Measurements from ENCODE around the gene C16orf74.

The C16orf74 gene

DNA sequence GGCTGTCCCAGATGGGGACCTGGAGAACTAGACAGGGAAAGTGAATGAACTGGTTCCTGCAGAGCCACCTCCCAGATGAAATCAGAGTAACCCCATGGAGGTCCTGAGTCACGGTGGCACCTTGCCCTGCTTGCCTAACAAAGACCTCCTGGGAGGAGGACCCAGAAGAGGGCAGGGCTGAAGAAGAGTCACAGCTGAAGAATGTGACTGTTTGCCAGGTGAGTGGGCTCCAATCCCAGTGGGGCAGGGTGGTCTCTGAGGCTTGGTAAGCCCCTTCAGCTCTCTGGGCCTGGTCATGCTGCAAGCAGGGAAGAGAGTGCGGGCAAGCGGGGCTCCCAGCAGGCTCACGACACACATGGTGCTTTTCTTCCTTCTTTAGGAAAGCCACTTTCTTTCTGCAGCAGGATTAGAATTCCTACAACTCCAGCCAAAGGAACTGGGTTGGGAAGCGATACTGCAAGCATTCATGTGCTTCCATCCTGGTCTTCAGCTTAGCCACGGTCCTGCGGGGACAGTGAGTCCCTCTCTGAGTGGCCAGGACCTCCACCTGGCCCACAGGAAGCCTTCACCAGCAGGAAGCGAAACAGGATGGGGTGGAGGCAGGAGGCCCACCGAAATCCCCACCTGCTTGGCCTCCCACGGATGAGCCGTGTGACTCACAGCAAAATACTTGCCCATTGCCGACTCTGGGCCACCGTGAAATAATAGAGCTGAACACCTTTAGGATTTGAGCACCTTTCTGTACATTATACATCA lies 4.3 kb downstream of the C16orf74 start:
- DNase-seq = no peak

DNA sequence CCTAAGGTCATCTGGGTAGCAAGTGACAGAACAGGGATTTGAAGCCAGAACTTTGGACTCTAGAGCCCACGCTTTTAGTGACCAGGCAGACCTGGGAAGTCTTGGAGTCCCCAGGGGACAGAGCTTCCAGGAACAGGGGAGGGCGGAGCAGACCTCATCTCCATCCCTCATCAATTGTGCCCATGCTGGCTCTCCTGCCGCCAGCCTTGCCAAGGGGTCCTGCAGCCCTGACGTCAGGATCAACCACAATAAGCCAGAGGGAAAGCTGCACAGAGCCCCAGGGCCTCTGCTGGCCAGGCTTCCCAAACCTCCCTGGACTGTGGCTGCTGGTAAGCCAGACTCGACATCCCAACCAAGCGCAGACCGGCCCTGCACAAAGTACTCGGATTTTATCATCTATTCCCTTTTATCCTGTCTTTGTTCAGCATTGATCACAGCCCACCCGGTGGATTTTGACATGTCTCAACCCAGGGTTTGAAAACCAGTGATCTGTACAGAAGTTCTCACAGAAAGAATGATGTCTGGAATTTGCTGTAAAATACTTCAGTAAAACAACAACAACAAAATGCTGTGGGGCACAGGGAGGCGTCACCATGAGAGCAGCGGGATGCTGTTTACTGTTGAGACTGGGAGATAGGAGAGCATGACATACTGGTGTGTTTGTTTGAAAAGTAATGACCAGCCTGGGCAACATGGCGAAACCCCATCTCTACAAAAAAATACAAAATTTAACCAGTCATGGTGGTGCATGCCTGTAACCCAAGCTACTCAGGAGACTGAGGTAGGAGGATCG lies 11.8 kb downstream of the C16orf74 start:
- no peak for DNase-seq

DNA sequence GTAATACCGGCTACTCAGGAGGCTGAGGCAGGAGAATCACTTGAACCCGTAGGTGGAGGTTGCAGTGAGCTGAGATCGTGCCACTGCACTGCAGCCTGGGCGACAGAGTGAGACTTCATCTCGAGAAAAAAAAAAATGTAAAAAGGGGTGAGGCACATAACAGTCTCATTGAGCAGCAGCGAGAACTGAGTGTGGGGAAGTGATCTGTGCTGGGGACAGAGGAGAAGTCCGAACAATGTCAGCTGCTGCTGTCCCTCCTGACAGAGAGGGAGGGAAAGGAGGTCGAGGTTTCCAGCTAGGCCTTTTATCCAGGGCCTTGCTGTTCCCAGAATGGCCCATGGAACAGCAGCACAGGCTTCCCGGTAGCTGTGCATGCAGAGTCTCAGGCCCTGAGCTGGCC lies 14.0 kb downstream of the C16orf74 start:
- no peak for DNase-seq

DNA sequence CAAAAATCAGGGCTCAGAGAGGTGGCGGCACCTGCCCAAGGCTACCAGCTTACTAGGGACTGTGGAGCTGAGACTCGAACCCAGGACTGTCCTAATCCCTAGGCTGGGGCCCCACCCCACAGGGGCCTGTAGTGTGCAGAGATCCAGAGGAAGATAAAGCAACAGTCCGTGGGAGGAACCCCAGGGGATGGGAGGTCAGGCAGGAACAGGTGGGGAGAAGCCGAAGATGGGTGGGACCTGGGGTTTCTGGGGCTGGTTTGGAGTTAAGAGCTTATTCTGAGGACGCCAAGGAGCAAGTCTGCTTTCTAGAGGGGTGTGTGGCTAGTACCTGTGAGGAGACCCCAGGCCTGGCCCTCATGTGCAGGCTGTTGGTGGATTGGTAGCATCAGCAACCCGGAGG lies 14.9 kb downstream of the C16orf74 start:
- no peak for DNase-seq

DNA sequence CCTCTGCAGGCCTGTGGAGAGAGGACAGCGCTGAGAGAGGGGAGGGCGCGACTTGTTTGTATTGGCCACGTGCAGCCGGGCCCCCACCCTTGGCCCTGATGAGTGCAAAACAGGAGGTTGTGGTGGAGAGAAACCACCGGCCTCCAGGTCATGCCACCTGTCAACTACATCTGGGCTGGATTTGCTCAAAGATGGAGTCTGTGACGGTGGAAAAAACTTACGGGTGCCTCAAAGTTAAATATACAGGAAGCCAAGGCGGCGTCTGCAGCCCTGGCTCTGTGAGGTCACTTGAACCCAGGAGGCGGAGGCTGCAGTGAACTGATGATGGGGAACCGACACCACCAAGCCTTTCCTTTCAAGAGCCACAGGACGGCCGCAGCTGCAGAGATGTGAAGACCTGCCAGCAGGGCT lies 15.7 kb downstream of the C16orf74 start:
- DNase-seq = no peak

DNA sequence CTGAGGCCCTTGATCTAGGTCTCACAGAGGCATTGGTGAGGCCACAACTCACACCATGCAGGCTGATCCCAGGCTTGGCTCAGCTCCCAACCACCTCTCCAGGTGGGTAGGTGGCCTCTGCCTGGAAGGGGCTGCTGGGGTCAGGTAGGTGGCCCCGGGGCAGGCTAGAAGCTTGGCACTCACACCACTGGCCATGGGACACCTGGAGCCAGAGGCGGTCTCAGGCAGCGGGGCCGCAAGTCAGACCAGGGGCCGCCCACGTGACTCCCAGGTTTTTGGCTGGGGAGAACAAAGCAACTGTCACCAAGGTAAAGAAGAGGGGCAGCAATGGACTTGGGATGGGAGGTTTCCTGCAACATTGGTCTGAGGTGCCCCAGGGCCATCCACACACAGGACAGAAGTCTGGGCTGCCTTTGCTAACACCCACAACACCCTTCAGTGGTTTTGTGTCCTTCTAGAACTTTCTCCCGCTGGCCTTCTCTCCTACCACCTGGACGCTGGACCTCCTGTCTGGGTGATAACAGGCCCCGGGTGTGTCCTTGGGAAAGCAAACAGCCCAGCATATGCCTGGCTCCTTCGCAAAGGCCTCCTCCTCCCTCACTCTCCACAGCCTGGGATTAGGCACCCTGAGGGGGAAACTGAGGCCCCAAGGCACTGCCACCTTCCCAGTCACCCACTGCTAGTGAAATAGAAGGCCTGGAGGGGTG lies 16.4 kb downstream of the C16orf74 start:
- no peak for DNase-seq

DNA sequence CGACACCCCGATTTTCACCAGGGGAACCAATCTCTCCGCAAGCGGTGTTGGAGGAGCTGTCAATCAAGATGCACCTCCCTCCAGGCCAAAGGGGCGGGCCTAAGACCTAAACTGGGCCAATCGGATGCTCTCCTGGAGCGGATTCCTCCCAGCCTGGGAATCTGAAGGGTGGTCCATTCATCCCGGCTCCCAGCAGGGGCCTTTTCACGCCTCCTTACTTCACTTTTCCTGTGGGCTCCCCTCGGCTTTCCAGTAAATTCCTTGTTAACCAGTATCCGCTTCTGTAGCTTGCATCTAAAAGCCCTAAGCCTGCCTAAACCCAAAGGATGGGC lies 17.1 kb downstream of the C16orf74 start:
- no peak for DNase-seq

DNA sequence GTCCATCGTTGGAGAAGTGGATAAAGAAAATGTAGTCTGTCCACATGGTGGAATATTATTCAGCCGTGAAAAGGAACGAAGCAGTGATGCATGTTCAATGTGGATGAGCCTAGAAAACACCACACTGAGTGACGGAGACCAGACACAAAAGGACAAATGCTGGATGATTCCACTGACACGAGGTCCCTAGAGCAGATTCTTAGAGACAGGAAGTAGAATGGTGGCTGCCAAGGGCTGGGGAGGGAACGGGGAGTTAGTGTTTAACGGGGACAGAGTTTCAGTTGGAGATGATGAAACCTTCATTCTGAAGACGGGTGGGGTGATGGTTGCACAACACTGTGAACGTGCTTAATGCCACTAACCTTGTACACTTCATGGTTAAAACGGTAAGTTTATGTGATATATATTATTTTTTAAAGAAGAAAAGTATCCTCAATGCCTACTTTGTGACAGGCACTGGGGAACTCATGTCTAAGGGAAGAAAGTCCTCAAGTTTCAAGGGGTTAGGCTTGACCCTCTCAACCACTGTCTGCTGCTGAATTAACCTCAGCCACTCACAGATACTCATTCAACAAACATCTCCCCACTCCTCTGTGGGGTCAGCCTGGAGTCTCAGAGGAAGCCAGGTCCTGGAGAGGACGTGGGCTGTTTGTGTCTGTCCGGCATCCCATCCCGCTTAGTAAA lies 17.6 kb downstream of the C16orf74 start:
- DNase-seq = no peak

DNA sequence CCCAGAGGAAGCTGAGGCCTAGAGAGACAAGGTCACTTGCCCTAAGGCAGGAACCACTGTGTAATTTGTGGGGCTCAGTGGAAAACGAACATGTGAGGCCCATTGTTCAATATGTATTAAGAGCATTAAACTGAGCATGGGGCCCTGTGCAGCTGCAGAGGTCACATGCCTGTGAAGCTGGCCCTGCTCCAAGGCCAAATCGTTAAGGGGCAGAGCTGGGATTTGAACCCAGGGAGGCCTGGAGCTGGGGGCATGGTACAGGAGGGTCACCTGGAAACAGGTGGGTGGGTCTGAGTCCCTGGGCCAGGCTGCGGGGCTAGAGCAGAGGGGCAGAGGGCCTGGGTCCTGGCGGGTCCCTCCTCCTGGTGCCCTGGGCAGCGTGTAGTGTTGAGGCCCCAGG lies 19.7 kb downstream of the C16orf74 start:
- peak; percentile 19 for DNase-seq

DNA sequence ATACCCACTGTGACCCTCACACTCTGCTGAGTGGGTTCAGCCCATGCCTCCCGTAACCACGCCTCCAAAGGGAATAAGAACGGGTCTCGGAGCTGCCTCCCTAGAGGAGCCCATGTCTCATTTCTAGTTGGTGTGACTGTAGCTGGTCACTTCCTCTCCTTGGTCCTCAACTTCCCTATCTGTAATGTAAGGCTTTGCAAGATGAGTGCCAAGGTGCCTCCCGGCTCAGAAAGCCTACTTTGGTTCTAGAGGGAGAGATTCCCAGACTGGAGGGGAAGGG lies 20.8 kb downstream of the C16orf74 start:
- no peak for DNase-seq

DNA sequence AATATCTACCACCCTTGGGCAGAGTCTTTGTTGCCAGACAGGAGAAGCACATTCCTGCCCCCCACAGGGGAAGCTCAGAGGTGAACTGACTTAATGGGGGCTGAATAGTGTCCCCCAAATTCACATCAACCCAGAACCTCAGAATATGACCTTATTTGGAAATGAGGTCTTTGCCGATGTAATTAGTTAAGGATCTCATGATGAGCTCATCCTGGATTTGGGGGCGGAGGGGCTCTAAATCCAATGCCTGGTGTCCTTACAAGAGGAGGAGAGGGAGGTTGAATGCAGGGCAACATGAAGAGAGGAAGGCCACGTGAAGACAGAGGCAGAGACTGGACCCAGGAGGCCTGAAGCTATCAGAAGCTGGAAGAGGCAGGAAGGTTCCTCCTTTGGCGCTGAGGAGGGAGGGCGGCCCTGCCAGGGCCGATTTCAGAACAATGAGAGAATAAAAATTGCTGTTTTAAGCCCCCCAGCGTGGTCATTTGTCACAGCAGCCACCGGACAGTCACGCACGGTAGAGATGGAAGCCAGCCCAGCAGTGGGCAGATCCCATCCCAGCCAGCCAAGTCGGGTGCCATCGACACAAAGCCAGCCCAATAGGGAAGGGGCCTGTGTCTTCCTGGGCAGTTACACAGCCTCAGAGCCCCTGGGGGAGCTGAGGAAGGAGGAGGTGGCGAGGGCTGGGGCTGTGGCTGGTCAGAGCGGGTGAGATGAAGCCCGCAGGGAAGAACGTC lies 21.3 kb downstream of the C16orf74 start:
- no peak for DNase-seq

DNA sequence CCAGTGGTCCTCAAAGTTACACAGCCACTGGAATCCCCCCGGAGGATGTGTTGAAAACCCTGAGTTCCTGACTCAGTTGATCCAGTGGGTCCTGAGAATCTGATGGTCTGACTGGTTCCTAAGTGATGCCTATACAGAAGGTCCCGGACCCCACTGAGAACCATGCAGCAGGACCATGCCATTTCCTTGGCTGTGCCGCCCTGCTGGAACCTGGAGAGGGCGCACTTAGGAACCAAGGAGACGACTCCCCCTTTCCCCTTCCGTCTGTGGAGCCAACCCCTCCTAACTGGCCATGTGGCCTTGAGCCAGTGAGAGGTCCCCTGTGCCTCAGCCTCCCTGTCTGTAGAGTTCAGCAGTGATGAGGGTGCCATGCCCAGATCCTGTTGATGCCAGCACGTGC lies 22.0 kb downstream of the C16orf74 start:
- DNase-seq = no peak

DNA sequence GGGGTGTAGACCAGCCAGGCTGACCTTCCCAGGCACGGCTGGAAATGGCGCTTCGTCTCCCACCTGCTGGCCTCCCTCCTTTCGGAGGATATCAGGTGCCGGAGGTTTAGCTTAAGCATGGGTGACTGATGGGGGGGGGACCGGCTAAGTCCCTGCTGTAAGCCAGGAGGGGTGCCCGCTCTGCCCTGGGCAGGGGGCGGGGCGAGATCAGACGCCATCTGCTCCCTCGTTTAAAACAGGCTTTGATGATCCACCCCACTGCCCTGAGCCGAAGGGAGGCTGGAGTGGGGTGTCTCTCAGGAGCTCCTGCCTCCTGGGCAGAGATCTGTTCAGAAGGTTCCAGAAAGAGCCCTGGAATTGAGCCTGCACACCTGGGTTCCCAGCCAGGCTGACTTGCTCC lies 26.0 kb downstream of the C16orf74 start:
- no peak for DNase-seq

DNA sequence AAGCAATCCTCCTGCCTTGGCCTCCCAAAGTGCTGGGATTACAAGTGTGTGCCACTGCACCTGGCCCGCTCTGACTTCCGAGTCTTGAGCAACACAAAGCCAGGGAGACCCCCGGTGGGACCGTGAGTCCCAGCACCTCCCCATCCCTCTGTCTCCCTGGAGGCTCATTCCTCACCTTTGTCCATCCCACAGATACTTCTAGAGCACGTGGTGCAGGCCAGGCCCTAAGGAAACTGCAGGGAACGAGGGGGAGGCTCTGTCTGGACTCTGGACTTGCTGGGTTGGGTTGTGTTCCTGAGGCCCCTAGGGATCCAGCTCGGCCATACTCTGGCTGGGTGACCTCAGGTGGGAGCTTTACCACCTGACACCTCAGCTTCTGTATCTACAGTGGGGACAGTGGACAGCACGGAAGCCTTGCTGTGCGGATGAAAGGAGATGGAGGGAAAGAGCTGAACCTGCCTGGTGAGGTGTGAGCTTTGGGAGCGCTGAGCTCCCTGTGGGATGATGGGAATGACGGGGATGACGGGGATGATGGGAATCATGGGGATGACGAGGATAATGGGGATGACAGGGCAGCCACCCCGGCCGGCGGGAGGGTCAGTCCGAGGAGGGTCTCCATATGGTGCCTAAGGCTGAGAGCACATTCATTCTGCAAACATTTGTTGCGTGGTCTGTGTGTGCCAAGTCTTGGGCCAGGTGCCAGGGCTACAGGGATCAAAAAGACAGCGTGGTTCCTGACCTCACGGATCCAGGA lies 26.6 kb downstream of the C16orf74 start:
- no peak for DNase-seq

DNA sequence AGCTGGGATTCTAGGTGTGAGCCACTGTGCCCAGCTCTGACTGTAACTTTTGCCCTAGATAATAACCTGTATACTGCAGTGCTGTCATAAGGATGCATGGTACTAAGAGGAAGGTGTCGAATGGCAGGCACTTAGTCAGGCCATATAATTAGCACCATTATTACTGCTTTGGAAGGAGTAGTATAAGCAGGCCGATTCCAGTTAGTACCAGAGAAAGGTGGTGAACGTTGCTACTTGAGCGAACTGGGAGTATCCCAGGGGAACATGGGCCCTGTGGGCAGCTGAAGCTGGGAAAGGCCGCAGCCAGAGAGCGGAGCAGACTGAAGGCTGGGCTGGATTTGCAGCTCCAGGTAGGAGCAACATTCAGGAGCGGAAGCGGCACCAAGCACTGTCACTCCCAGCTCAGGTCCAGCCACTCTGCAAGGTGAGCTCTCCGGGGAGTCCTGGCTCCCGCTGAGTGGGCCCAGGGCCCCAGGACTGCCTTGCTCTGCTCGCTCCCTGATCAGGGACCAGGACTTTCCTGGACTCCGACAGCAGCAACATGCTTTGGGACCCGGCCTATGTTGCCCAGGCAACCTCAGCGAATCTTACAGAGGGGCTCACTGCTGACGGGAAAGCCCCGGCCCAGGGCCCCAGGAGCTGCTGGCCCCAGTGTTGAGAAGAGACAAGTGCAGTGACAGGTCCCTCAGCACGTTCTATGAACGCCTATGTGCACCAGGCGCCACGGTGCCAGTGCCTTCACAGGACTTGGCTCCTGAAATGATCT lies 28.6 kb downstream of the C16orf74 start:
- peak; percentile 52 for DNase-seq

DNA sequence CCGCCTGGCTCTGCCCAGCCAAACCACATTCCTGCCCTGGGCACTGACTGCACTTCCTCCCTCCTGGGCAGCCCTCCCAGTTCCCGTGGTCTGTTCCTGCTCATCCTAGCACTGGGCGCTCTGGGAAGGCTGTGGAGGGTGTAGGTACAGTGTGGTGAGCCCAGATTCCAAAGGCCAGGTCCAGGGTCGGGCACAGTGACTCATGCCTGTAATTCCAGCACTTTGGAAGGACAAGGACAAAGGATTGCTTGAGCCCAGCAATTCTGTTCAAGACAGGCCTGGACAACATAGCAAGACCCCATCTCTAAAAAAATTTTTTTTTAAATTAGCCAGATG lies 30.6 kb downstream of the C16orf74 start:
- no peak for DNase-seq

DNA sequence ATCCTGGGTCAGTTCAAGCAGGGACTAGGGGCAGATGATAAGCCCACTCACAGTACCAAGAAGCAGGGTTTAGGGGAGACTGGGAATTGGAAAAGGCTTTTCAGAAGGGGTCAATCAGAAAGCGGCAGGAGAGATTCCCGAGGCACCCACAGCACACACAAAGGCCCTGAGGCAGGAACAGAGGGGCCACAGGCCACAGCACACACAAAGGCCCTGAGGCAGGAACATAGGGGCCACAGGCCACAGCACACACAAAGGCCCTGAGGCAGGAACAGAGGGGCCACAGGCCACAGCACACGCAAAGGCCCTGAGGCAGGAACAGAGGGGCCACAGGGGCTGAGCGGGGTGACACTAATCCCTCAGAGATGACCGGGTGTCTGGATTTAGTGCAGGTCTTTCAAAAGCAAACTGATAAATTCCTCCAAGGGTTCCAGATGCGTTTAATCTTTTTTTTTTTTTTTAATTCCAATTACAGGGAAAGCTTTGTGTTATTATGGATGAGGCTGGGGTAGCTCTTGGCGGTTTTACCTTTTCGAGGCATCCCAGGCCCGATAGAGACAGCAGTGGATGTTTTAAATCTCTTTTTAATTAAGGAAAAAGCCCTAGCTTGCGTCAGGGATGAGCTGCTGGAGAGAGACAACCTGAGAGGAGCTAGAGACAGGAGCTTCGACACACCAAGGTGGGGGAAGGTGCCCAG lies 31.1 kb downstream of the C16orf74 start:
- no peak for DNase-seq

DNA sequence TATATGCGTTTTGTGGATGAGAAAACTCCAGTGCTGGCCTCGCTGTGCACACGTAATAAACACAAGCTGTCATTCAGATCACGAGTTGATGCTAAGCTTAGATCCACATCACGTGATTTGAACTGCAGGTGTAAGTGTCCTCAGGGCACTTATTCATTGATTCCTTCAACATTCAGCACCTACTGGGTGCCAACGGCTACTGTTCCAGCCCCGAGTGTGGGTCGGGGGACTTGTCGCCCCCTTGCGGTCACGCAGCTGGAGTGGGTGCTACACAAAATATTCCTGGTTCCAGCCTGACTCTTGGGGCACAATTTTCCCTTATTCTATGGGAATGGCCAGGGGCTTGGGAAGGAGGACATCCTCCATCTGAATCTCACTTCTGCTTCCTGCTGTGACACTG lies 32.2 kb downstream of the C16orf74 start:
- DNase-seq = peak; percentile 43

DNA sequence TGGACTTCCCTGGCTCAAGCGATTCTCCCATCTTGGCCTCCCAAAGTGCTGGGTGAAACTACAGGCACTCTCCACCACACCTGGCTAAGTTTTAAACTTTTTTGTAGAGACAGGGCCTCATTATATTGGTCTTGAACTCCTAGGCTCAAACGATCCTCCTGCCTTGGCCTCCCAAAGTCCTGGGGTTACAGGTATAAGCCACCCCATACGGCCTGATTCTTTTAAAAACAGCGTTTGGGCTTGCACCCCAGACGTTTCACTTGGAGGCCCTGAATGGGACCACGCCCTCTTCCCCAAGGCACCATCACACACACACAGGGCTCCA lies 32.8 kb downstream of the C16orf74 start:
- no peak for DNase-seq

DNA sequence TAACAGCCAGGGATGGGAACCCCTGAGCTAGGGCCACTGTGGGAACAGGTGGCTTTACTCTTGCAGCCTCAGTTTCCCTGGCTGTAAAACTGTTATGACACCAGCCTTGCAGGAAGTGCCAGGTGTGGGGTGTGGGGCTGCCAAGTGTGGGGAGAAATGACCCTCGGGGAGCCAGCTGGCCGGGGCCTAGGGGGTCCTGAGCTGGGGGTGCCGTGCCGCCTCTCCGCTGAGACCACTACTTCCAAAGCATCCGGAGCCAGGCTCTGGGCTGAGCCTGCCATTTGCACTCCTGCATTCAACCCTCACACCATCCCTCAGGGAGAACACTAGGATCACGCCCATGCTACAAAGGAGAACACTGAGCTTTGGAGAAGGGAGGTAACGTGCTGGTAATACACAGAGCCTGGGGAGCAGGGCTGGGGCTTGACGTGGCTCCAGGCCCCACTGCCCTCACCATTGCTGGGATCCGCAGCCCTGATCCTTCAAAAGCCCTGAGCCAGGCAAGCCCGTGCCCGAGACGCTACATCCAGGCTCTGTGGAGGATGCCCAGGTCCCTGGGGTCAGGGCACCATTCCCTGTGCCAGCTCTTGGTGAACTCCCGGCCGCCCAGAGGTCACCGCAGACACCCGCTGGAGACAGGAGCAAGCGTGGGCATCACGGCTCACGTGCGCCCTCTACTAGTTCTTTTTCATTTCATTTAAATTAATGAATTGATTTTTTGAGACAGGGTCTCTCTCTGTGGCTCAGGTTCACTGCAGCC lies 33.3 kb downstream of the C16orf74 start:
- peak; percentile 26 for DNase-seq

Data from DMS153 (cell line).